Stimulated activated CD8-positive, alpha-beta memory T cell treated with anti-CD3 and anti-CD28 coated beads, Interleukin-7, amount 100 ng/mL, for 48 hours (primary cell): ENCODE results near the gene DNAI4.

Source experiments
- DNase-seq, 2 donors: peaks; one replicate each; pipeline ENCODE4 v3.0.0-alpha.2; 2020; ENCODE audit warnings: low read depth in 1 of 2; ENCODE audit errors: extremely low read depth in 1 of 2

Gene DNAI4

DNA sequence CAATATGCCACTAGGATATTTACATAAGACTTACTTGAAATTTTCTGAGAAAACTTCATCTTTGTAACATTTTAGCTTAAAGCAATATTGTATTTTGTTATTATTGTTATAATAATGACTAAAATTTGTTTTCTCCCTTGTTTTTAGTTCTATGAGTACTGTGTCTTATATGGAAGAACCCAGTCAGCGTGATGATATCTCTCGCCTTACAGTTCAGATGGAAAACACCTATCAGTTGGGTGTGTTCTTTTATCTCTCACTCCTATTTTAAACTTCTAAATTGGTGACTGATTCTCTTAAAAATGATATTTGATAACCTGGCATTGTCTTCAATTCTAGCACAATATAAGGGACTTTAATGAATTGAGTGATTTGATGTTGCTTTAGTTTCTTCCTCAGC lies 154.4 kb downstream of the DNAI4 start:
- DNase-seq, result no peak

DNA sequence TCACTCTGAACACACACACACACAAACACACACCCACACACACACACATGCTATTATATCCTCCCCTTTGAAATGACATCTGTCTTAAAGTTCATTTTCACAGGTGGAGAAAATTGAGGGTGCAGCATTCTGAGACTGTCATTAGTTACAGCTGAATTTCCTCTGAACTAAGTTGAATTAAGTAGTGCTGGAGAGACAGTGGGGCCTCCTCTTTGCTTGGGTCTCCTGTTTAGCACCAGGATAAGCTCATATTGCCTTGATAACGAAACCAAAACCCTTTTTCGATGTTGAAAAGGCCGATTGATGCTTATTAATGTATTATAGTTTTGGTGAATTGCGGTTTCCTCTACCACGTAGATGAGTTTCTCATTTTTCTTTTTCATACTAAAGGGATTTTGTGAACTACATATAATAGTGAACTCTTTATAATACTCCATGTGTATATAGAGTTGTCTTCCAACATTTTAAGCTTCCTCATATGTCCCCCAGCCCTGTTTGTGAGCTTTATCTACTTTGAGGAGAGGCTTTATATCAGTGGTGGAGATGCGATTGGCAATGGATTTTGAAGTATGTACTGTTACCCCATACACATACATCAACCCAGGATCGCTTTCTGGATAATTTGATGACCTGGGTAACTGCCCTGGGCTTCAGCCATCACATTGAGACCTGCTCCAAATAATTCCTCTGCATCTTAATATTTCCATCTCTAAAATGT lies 155.0 kb downstream of the DNAI4 start:
- no peak for DNase-seq

DNA sequence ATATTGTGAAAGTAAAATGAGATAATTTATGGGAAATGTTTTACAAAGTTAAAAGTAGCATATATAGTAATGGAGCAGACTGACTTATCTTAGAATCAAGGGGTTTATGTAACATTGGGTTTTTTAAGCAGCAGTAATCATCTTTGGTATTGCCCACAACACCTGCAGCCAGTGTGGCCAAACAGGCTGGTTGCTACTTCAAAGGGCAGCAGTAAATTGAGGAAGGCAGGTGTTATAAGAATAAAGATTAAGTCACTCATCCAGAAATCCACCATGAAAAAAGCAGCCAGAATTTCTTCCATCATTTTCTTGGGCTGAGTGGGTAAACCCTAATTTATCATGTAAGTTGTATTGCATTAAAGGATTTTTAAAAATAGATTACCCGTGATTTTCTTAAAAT lies 155.7 kb downstream of the DNAI4 start:
- DNase-seq, result no peak

DNA sequence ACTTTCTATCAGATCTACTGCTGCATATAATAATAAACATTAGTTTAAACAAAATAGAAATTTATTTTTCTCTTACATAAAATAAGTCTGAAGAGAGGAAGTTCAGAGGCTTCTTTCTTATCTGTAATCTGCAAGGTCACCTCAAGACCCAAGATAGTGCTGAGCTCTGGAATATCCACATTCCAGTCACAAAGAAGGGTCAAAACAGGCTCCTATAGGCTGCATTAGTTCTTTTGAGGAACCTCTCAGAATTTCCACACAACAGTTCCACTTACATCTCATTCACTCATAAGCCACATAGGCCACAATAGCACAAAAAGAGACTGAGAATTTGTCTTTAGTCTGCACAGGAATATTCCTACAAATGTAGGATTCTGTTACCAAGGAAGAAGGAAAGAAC lies 157.0 kb downstream of the DNAI4 start:
- DNase-seq, result no peak

DNA sequence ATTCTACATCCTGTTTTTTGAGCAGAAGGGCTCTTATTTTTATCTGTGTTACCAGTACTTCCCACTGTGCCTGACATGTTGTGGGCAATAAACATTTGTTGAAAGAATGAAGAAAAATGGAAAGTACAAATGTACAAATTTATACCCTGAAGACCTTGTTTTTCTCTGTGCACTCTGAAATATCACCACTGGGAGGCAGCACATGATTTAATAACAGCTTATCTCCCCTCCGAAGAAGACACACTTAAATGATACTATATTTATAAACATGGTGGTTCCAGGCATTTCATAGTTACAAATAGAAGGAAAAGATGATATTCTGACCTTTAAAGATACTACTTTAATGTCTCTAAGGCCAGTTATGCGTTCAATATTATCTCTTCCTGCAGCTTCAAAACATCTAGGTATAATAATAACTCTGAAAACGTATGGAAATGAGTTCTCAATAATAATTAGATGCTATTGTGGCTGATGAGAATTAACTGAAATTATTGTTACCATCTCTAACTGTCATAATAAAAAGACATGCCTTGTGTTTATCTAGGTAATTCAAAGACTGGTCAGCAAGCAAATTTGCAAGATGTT lies 159.6 kb downstream of the DNAI4 start:
- DNase-seq, result no peak
